ENCODE data around the gene ADAM17.

DNA sequence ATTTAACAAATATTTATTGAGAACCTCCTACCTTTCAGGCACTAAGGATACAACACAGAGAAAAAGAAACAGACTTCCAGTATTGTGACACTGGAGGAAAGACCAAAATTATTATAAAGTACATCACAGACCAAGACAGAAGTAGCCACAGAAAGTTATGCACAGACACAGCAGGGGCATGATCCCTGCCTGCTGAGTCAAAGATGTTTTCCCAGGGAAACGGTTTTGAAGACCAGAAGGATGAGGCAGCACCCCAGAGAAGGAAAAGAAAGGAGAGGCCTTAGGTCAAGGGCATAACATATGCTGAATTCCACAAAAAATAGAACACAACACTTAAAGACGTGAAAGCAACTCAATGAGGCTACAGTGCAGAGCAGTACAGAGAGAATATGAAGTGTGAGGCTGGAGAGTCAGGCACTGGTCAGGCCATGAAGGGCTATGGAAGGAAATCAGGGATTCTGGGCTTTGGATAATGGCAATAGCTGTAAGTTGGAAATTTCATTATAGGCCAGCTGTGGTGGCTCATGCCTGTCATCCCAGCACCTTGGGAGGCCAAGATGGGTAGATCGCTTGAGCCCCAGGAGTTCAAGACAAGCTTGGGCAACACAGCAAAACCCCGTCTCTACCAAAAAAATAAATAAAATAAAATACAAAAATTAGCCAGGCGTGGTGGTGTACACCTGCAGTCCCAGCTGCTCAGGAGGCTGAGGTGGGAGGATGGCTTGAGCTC lies 8.2 kb downstream of the ADAM17 start:
- no peak for TF ChIP-seq CTCF (IDR thresholded peaks at IDR 0.05; ENCODE audit: low read depth, low read length, poor library complexity, severe bottlenecking)
- no peak for TF ChIP-seq EZH2phosphoT487 (IDR thresholded peaks at IDR 0.05; ENCODE audit: borderline replicate concordance, low read length)

All from DOHH2 (cell line).